ENCODE results near the gene GIN1.

DNA sequence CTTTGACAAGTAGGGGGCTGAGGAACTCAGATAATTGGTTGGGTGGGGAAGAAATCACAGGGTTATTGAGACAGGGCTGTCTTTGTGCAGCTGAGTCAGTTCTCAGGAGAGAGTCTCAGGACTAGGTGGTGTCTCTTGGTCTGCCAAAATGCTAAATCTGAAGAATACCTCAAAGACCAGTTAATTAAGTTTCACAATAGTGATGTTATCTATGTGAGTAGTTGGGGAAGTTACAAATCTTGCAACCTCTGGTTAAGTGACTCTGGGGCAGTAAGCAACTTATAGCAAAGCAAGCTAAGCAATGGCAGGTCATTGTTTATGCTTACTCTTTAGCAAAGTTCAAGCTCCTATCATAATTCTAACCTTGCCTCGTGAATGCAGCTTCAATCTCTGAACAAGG is 53.6 kb downstream of the GIN1 start:
- no peak for TF ChIP-seq GABPA (IDR thresholded peaks at IDR 0.05; ENCODE audit: low read depth)
- TF ChIP-seq, protein P1, sequence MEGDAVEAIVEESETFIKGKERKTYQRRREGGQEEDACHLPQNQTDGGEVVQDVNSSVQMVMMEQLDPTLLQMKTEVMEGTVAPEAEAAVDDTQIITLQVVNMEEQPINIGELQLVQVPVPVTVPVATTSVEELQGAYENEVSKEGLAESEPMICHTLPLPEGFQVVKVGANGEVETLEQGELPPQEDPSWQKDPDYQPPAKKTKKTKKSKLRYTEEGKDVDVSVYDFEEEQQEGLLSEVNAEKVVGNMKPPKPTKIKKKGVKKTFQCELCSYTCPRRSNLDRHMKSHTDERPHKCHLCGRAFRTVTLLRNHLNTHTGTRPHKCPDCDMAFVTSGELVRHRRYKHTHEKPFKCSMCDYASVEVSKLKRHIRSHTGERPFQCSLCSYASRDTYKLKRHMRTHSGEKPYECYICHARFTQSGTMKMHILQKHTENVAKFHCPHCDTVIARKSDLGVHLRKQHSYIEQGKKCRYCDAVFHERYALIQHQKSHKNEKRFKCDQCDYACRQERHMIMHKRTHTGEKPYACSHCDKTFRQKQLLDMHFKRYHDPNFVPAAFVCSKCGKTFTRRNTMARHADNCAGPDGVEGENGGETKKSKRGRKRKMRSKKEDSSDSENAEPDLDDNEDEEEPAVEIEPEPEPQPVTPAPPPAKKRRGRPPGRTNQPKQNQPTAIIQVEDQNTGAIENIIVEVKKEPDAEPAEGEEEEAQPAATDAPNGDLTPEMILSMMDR (IDR thresholded peaks at IDR 0.05; ENCODE audit: insufficient read depth, low read length), result no peak
- TF ChIP-seq, protein P2, sequence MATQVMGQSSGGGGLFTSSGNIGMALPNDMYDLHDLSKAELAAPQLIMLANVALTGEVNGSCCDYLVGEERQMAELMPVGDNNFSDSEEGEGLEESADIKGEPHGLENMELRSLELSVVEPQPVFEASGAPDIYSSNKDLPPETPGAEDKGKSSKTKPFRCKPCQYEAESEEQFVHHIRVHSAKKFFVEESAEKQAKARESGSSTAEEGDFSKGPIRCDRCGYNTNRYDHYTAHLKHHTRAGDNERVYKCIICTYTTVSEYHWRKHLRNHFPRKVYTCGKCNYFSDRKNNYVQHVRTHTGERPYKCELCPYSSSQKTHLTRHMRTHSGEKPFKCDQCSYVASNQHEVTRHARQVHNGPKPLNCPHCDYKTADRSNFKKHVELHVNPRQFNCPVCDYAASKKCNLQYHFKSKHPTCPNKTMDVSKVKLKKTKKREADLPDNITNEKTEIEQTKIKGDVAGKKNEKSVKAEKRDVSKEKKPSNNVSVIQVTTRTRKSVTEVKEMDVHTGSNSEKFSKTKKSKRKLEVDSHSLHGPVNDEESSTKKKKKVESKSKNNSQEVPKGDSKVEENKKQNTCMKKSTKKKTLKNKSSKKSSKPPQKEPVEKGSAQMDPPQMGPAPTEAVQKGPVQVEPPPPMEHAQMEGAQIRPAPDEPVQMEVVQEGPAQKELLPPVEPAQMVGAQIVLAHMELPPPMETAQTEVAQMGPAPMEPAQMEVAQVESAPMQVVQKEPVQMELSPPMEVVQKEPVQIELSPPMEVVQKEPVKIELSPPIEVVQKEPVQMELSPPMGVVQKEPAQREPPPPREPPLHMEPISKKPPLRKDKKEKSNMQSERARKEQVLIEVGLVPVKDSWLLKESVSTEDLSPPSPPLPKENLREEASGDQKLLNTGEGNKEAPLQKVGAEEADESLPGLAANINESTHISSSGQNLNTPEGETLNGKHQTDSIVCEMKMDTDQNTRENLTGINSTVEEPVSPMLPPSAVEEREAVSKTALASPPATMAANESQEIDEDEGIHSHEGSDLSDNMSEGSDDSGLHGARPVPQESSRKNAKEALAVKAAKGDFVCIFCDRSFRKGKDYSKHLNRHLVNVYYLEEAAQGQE (IDR thresholded peaks at IDR 0.05; ENCODE audit: insufficient replicate concordance, low read depth), result no peak

Data from HL-60 (cell line).